ENCODE results near the gene PTEN.

PTEN gene

DNA sequence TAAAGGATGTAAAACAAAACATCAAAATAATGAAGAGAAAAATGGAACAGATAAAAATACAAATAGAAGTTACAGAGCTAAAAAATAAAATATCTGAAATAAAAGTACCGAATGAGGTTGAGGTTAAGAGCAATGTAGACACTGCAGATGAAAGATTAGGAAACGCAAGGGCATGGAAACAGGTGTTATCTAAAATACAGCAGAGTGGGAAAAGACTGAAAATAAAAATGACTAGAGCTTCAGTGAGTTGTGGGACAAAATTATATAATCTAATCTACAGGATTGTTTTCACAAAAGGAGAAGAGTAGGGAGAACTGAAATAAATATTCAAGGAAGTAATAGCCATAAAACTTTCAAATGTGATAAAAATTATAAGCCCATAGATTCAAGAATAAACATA, 123.8 kb downstream of the PTEN start:
- no peak for DNase-seq

GRCh38 chr10:87991946-87992345, 128.5 kb downstream of the PTEN start:
- DNase-seq = no peak

DNA sequence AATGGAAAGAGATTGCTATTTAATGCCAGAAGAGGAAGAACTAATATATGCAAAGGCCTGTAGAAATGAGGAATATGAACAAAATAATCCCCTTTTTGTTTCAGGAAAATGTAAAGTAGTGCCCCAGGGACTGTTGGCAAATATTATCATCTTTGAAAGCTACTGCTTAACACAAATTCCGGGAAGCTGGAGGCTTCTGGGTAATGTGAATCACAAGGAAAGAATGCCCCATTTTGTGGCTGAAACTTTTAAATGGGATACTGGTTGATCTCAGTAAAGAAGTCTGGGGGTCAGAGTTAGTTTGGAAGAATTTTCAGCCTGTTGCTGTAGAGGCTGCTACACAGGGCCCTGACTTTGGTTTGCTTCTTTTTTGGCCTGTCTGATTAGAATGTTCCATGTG, 141.0 kb downstream of the PTEN start:
- no peak for DNase-seq

- DNase-seq = no peak
These were observed 142.8 kb downstream of the PTEN start for GRCh38 chr10:88006261-88006660.

DNA sequence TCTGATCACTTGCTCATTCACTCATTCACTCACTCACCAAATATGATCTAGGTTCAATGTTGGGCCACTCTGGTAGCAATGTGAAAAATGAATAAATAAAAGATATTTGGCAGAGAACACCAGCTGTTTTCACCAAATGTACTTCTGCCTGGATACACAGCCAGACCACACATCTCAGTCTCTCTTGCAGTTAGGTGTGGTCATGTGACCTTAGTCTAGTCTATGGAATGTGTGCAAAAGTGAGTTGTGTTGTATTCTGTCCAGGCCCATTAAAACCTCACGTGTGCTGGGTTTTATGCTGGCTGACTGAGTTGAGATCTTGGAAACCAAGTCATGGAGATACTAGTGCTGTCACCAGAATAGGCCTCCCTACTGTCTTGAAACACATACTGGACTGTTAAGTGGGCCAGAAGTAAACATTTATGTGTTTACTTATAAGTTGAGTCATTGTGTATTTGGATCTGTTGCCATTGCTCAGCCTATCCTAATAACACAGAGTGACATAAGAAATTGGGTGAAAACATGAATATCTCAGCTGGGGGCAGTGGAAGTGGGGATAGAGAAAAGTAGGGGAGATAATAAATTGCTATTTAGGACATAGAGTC, 145.5 kb downstream of the PTEN start:
- no peak for DNase-seq

- DNase-seq = no peak
These were observed 149.2 kb downstream of the PTEN start for GRCh38 chr10:88012641-88013040.

GRCh38 chr10:88017781-88018180, 154.4 kb downstream of the PTEN start:
- DNase-seq = no peak

DNA sequence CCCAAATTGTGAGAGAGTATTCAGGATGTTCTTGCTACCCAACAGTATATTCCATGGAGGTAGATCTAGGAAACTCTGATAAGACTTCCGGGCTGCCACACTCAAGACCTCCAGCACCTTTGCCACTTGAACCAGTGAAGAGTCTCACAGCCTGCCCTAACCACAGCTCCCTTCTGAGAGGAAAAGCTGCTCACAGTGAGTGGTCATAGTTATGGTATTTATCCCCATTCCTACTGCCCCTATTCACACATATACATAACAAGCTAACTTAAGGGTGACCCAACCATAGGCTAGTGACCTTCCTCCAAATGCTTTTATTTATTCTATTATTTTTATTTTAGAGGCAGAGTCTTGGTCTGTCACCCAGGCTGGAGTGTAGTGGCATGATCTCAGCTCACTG, 156.3 kb downstream of the PTEN start:
- DNase-seq = no peak
